B cell (primary cell): ENCODE data around the gene KCNIP1. TPM values are rescaled to one million over a fixed set of nuclear protein-coding genes. Genes with fewer than 3 reads are reported as not detected.

Source experiments
- ATAC-seq: fragments of 200-7000 bp; cut with Tn5 transposase; one replicate; pipeline ENCODE4 v1.10.0; 2021; ENCODE audit warnings: low read depth, mild to moderate bottlenecking, moderate number of reproducible peaks, moderate library complexity
- CTCF ChIA-PET: fragments of 350-600 bp; sonication (Branson Sonifier 250); formaldehyde crosslinking; loops from one replicate; lab custom pipeline; 2021; ENCODE audit warnings: antibody characterized with exemption, inconsistent platforms; lab: Charles Lee
- POLR2A ChIA-PET: fragments of 350-600 bp; sonication (Branson Sonifier 250); formaldehyde crosslinking; loops from one replicate; lab custom pipeline; 2021; ENCODE audit warnings: antibody characterized with exemption; lab: Charles Lee
- DNase-seq: peaks from one replicate; pipeline ENCODE4 v3.0.0; 2013
- H2AFZ ChIP-seq: 2 replicates; pipeline ENCODE4 v1.6.1; 2012; ENCODE audit warnings: mild to moderate bottlenecking, low read depth, low read length; ENCODE audit not compliant: insufficient read depth, poor library complexity, severe bottlenecking
- H3K27ac ChIP-seq, 2 donors: 1 replicate in 1 of 2; 2 replicates in 1 of 2; pipeline ENCODE4 v1.5.1; 2012 to 2013; ENCODE audit warnings: low read length in 2 of 2, mild to moderate bottlenecking in 2 of 2, moderate library complexity in 1 of 2
- H3K27me3 ChIP-seq, 4 experiments: fragments of 200-600 bp in 1 of 4; sonication (generic) in 1 of 4; replicated peaks in 1 of 4; 1 replicate in 2 of 4; 2 replicates in 2 of 4; pipeline versions ENCODE4 v1.6.1 to v1.7.0; 2013 to 2016; ENCODE audit warnings: low read length in 3 of 4, mild to moderate bottlenecking in 2 of 4, mixed read lengths in 1 of 4, moderate library complexity in 1 of 4; ENCODE audit not compliant: insufficient read depth in 4 of 4, control insufficient read depth in 3 of 4; ENCODE audit errors: control extremely low read depth in 1 of 4
- H3K36me3 ChIP-seq, 2 experiments: replicated peaks in 1 of 2; 1 replicate in 1 of 2; 2 replicates in 1 of 2; pipeline versions ENCODE4 v1.6.1 to v1.7.1; 2013; ENCODE audit warnings: low read length in 1 of 2; ENCODE audit not compliant: insufficient read depth in 2 of 2, control insufficient read depth in 1 of 2; ENCODE audit errors: control extremely low read depth in 1 of 2, extremely low read depth in 1 of 2
- H3K4me1 ChIP-seq, 2 donors: fragments of 200-600 bp in 1 of 2; sonication (generic) in 1 of 2; 1 replicate in 1 of 2; 2 replicates in 1 of 2; pipeline versions ENCODE4 v1.5.1 to v1.6.1; 2013 to 2017; ENCODE audit warnings: low read length in 2 of 2; ENCODE audit not compliant: control insufficient read depth in 2 of 2, insufficient read depth in 2 of 2
- H3K4me2 ChIP-seq: replicated peaks from 2 replicates; pipeline ENCODE3; 2012; ENCODE audit warnings: mild to moderate bottlenecking, low read depth, low read length; ENCODE audit not compliant: poor library complexity, severe bottlenecking
- H3K4me3 ChIP-seq, 5 experiments: fragments of 200-600 bp in 1 of 5; sonication (generic) in 1 of 5; 1 replicate in 3 of 5; 2 replicates in 2 of 5; pipeline versions ENCODE4 v1.5.1 to v1.7.0; 2011 to 2016; ENCODE audit warnings: low read length in 4 of 5, mild to moderate bottlenecking in 4 of 5, low read depth in 2 of 5, control low read depth in 1 of 5, moderate library complexity in 1 of 5; ENCODE audit not compliant: insufficient read depth in 1 of 5; ENCODE audit errors: control extremely low read depth in 1 of 5, extremely low read depth in 1 of 5
- H3K79me2 ChIP-seq: fragments of 200-600 bp; sonication (generic); one replicate; pipeline ENCODE4 v1.6.0; 2016; ENCODE audit warnings: low read length; ENCODE audit not compliant: control insufficient read depth, insufficient read depth
- H3K9ac ChIP-seq: fragments of 200-600 bp; sonication (generic); 2 replicates; pipeline ENCODE4 v1.6.1; 2017; ENCODE audit warnings: mild to moderate bottlenecking, low read length, moderate library complexity
- H3K9me3 ChIP-seq, 3 donors: one replicate each; pipeline versions ENCODE4 v1.6.1 to v1.7.1; 2013; ENCODE audit warnings: low read length in 2 of 3; ENCODE audit not compliant: control insufficient read depth in 2 of 3, insufficient read depth in 1 of 3; ENCODE audit errors: control extremely low read depth in 1 of 3
- H4K20me1 ChIP-seq: 2 replicates; pipeline ENCODE4 v1.6.0; 2012; ENCODE audit warnings: mild to moderate bottlenecking, low read length; ENCODE audit not compliant: insufficient read depth, control insufficient read depth, poor library complexity, severe bottlenecking
- H3K27ac Mint-ChIP-seq: one replicate; pipeline ENCODE4 v1.8.0; 2021; ENCODE audit warnings: mixed read lengths
- H3K27me3 Mint-ChIP-seq: one replicate; pipeline ENCODE4 v1.8.0; 2021; ENCODE audit warnings: mixed read lengths
- H3K4me1 Mint-ChIP-seq: one replicate; pipeline ENCODE4 v1.8.0; 2021; ENCODE audit warnings: mixed read lengths
- H3K4me3 Mint-ChIP-seq: one replicate; pipeline ENCODE4 v1.8.0; 2021; ENCODE audit warnings: mixed read lengths
- H3K9me3 Mint-ChIP-seq: one replicate; pipeline ENCODE4 v1.8.0; 2022; ENCODE audit warnings: mixed read lengths; ENCODE audit not compliant: insufficient read depth
- CTCF ChIP-seq: fragments of 200-600 bp; IDR thresholded peaks from one replicate; pipeline ENCODE4 v1.8.0; 2022; ENCODE audit warnings: antibody characterized with exemption, mild to moderate bottlenecking
- EZH2 ChIP-seq: IDR thresholded peaks from 2 replicates; pipeline ENCODE4 v1.6.1; 2012; ENCODE audit warnings: borderline replicate concordance, low read depth, mild to moderate bottlenecking, moderate library complexity, low read length; ENCODE audit not compliant: insufficient read depth, poor library complexity, severe bottlenecking
- WGBS: methylation state at CpG from one replicate; pipeline ENCODE4 v1.1.5; 2013; ENCODE audit warnings: missing lambda C conversion rate; ENCODE audit not compliant: insufficient coverage; 5-methylcytosine and 5-hydroxymethylcytosine counted together
- intact Hi-C: fragments of 100-400 bp; cut with micrococcal nuclease; formaldehyde crosslinking; loops from one replicate; pipeline ENCODE4 v1.10.0; 2022
- polyA plus RNA-seq: library from polyadenylated mRNA; depleted of rRNA; stranded (reverse); fragments of >200 nt; gene quantifications from 2 replicates; pipeline ENCODE4 v1.2.3, GENCODE V29; 2012
- total RNA-seq, 2 donors: library from RNA; stranded (reverse); fragments of 120-200 nt in 1 of 2; gene quantifications; 1 replicate in 1 of 2; 2 replicates in 1 of 2; pipeline versions ENCODE4 v1.2.3 to v1.2.4, GENCODE V29; 2013 to 2022

Gene KCNIP1
- total and polyA plus RNA-seq, 2 donors (not counting 1 experiment from before 2014, with no cell fraction given) = not detected

- TF ChIP-seq EZH2 = no peak
- TF ChIP-seq CTCF = no peak
- no peaks in the 10 kb centered on the region for H4K20me1 ChIP-seq
- no peaks in the 10 kb centered on the region for H3K9me3 ChIP-seq
- H3K4me3 ChIP-seq = no peak overlapping the region
- peaks cover 0 to 19% (median 0%) of the 10 kb centered on the region in 4 experiments for H3K27me3 ChIP-seq
- ChIA-PET CTCF (no interaction called here), POLR2A (no interaction called here)
- H3K27ac ChIP-seq = no peak overlapping the region
- WGBS = no CpG with 5 or more reads among the region's 2 CpGs
- no peak overlapping the region for H3K9ac ChIP-seq
- Mint-ChIP-seq H3K27me3 (peaks cover 26% of the 10 kb centered on the region), H3K27ac (no peak overlapping the region), H3K4me1 (no peaks in the 10 kb centered on the region), H3K4me3 (no peak overlapping the region), H3K9me3 (no peaks in the 10 kb centered on the region)
- ATAC-seq = no peak
- H3K4me1 ChIP-seq = no peaks in the 10 kb centered on the region
- no peak overlapping the region for H2AFZ ChIP-seq
- H3K79me2 ChIP-seq = no peaks in the 10 kb centered on the region
- no peaks in the 10 kb centered on the region for H3K36me3 ChIP-seq
- no peak overlapping the region for H3K4me2 ChIP-seq
- intact Hi-C loops = no loop called here
- no peak for DNase-seq
Measured at GRCh38 chr5:170599756-170600155, 95.9 kb downstream of the KCNIP1 start.

GRCh38 chr5:170601619-170602018 lies 97.8 kb downstream of the KCNIP1 start:
- Mint-ChIP-seq H3K27ac (no peak overlapping the region), H3K4me1 (no peaks in the 10 kb centered on the region), H3K27me3 (peaks cover 22% of the 10 kb centered on the region), H3K9me3 (no peaks in the 10 kb centered on the region), H3K4me3 (no peak overlapping the region)
- no peak overlapping the region for H3K4me2 ChIP-seq
- WGBS = 94% methylated on average over 10 of the region's 11 CpGs
- H3K9me3 ChIP-seq = peaks cover 0 to 2% (median 0%) of the 10 kb centered on the region in 3 donors
- DNase-seq (no peak), ATAC-seq (no peak)
- H4K20me1 ChIP-seq = no peaks in the 10 kb centered on the region
- ChIA-PET POLR2A (no interaction called here), CTCF (no interaction called here)
- H3K27me3 ChIP-seq = peaks cover 0 to 13% (median 0%) of the 10 kb centered on the region in 4 experiments
- H3K36me3 ChIP-seq = no peaks in the 10 kb centered on the region
- no peaks in the 10 kb centered on the region for H3K79me2 ChIP-seq
- no peak overlapping the region for H3K4me3 ChIP-seq
- H2AFZ ChIP-seq = no peak overlapping the region
- no peak overlapping the region for H3K27ac ChIP-seq
- H3K4me1 ChIP-seq = no peaks in the 10 kb centered on the region
- H3K9ac ChIP-seq = no peak overlapping the region
- intact Hi-C loops = no loop called here
- TF ChIP-seq CTCF (no peak), EZH2 (no peak)
